HS-5 (cell line): Measurements from ENCODE around the gene ZMPSTE24.

Source experiments
- DNase-seq: peaks from one replicate; pipeline ENCODE4 v3.0.0-alpha.2; 2012; ENCODE audit warnings: low read depth

The ZMPSTE24 gene

GRCh38 chr1:40264354-40264781 is 6.3 kb downstream of the ZMPSTE24 start:
- DNase-seq: no peak

- no peak for DNase-seq
These were observed 7.3 kb downstream of the ZMPSTE24 start for GRCh38 chr1:40265298-40265697.

- DNase-seq: no peak
These were observed 7.9 kb downstream of the ZMPSTE24 start for GRCh38 chr1:40265919-40266318.

- no peak for DNase-seq
These were observed 8.9 kb downstream of the ZMPSTE24 start for GRCh38 chr1:40266786-40267535.

GRCh38 chr1:40267767-40268187 is 9.7 kb downstream of the ZMPSTE24 start:
- DNase-seq: peak; percentile 76

- no peak for DNase-seq
These were observed 10.2 kb downstream of the ZMPSTE24 start for GRCh38 chr1:40268211-40268610.

- no peak for DNase-seq
These were observed 12.3 kb downstream of the ZMPSTE24 start for GRCh38 chr1:40270152-40270834.

GRCh38 chr1:40272653-40273213 is 14.7 kb downstream of the ZMPSTE24 start:
- DNase-seq: no peak

GRCh38 chr1:40273547-40274166 is 15.6 kb downstream of the ZMPSTE24 start:
- no peak for DNase-seq

- no peak for DNase-seq
These were observed 16.3 kb downstream of the ZMPSTE24 start for GRCh38 chr1:40274331-40274730.

GRCh38 chr1:40276122-40276521 is 18.1 kb downstream of the ZMPSTE24 start:
- DNase-seq: no peak

- DNase-seq: no peak
These were observed 23.8 kb downstream of the ZMPSTE24 start for GRCh38 chr1:40281853-40282252.

GRCh38 chr1:40291293-40291692 is 33.3 kb downstream of the ZMPSTE24 start:
- no peak for DNase-seq

GRCh38 chr1:40299366-40300248 is 41.6 kb downstream of the ZMPSTE24 start:
- no peak for DNase-seq

- DNase-seq: no peak
These were observed 42.2 kb downstream of the ZMPSTE24 start for GRCh38 chr1:40300249-40300567.

- no peak for DNase-seq
These were observed 42.6 kb downstream of the ZMPSTE24 start for GRCh38 chr1:40300651-40301050.

GRCh38 chr1:40301066-40301465 is 43.0 kb downstream of the ZMPSTE24 start:
- DNase-seq: no peak

GRCh38 chr1:40301541-40302299 is 43.7 kb downstream of the ZMPSTE24 start:
- DNase-seq: no peak

- no peak for DNase-seq
These were observed 44.4 kb downstream of the ZMPSTE24 start for GRCh38 chr1:40302475-40302874.

- no peak for DNase-seq
These were observed 45.2 kb downstream of the ZMPSTE24 start for GRCh38 chr1:40303051-40303771.
